HL-60/S4 treated with phorbol 12-myristate 13-acetate at 8.2 ng/mL for 4 days and 3 days (cell line): ENCODE data around the gene ITGA2.
"Not testable (repeated sequence)": the region's sequence is repeated elsewhere in the genome, so short reads cannot be mapped to it uniquely, and the experiment has no call there.

Experiments used
- in situ Hi-C: fragments of 300-500 bp; cut with MboI; formaldehyde crosslinking; loops from 2 replicates; pipeline ENCODE4 v1.15.0; 2022; ENCODE audit warnings: low sequenced_read_pairs

The ITGA2 gene

GRCh38 chr5:53092242-53092641, 103.1 kb downstream of the ITGA2 start:
- in situ Hi-C loops = no loop called here

GRCh38 chr5:53095217-53095616, 106.1 kb downstream of the ITGA2 start:
- in situ Hi-C loops = no loop called here

- in situ Hi-C loops = no loop called here
These were observed 106.9 kb downstream of the ITGA2 start for GRCh38 chr5:53095931-53096525.

GRCh38 chr5:53099546-53099945, 110.4 kb downstream of the ITGA2 start:
- in situ Hi-C loops = no loop called here

GRCh38 chr5:53100606-53101005, 111.5 kb downstream of the ITGA2 start:
- in situ Hi-C loops = no loop called here

GRCh38 chr5:53105611-53106300, 116.6 kb downstream of the ITGA2 start:
- in situ Hi-C loops = no loop called here

- in situ Hi-C loops = no loop called here
These were observed 119.9 kb downstream of the ITGA2 start for GRCh38 chr5:53109056-53109442.

- in situ Hi-C loops = no loop called here
These were observed 120.4 kb downstream of the ITGA2 start, which contains the start of gene MOCS2 for GRCh38 chr5:53109443-53110127. Gene MOCS2, minus strand, starts transcription at chr5:53109757. Its CDS starts 2,583 bp downstream, at chr5:53107174.

- in situ Hi-C loops = no loop called here
These were observed 121.0 kb downstream of the ITGA2 start for GRCh38 chr5:53110156-53110555.

- in situ Hi-C loops = no loop called here
These were observed 122.0 kb downstream of the ITGA2 start for GRCh38 chr5:53111139-53111538.

- in situ Hi-C loops = not testable (repeated sequence)
These were observed 123.2 kb downstream of the ITGA2 start for GRCh38 chr5:53112307-53112706.

GRCh38 chr5:53112909-53113308, 123.8 kb downstream of the ITGA2 start:
- in situ Hi-C loops = no loop called here

GRCh38 chr5:53113947-53114346, 124.8 kb downstream of the ITGA2 start:
- in situ Hi-C loops = no loop called here

- in situ Hi-C loops = no loop called here
These were observed 125.8 kb downstream of the ITGA2 start for GRCh38 chr5:53114988-53115387.

GRCh38 chr5:53116597-53116996, 127.4 kb downstream of the ITGA2 start:
- in situ Hi-C loops = no loop called here

GRCh38 chr5:53118879-53119278, 129.7 kb downstream of the ITGA2 start:
- in situ Hi-C loops = no loop called here

- in situ Hi-C loops = no loop called here
These were observed 131.0 kb downstream of the ITGA2 start for GRCh38 chr5:53120165-53120564.

GRCh38 chr5:53123702-53124101, 134.6 kb downstream of the ITGA2 start:
- in situ Hi-C loops = no loop called here

- in situ Hi-C loops = no loop called here
These were observed 137.4 kb downstream of the ITGA2 start for GRCh38 chr5:53126521-53126920.

- in situ Hi-C loops = no loop called here
These were observed 138.0 kb downstream of the ITGA2 start for GRCh38 chr5:53127107-53127506.

- in situ Hi-C loops = no loop called here
These were observed 139.3 kb downstream of the ITGA2 start for GRCh38 chr5:53128481-53128880.

- in situ Hi-C loops = no loop called here
These were observed 141.1 kb downstream of the ITGA2 start for GRCh38 chr5:53130266-53130665.
